Measurements from ENCODE around the gene GFY. TPM values are rescaled to one million over a fixed set of nuclear protein-coding genes. Genes with fewer than 3 reads are reported as not detected.

Gene GFY
- total and polyA plus RNA-seq, 2 donors (not counting 1 experiment from before 2014, with no cell fraction given) = not detected

DNA sequence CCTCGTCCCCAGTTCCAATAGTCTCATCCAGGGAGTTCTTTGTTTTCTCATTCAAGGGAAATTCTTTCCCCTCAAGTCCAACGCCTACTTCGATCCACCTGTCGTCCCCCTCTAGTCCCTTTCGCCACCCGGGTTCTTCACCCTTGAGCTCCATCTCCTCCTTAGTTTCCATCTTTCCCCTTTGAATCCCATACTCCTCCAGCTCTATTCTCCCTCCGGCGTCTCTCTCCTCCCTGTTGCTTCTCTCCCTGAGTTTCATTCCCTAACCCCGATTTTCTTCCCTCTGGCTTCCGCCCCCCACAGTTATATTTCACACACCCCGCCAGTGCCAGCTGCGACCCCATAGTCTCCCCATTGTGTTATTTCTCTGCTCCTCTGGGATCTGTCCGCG is 16.8 kb downstream of the GFY start:
- WGBS (ENCODE audit: insufficient coverage) = 36% methylated on average over 14 of the region's 14 CpGs
- ATAC-seq (ENCODE audit: low read depth) (no peak), DNase-seq (no peak)
- CTCF ChIA-PET = interaction anchor here (1.0 to 5.1 kb wide), 10 partner anchors 12 to 219 kb away, joined by 3 to 70 read pairs (median 6); partner anchors contain the start of genes CD37 and FLT3LG
- peaks cover 0 to 10% of the 10 kb centered on the region in 2 experiments for H3K36me3 ChIP-seq (replicated peaks in 1 of 2; ENCODE audit: control extremely low read depth in 1 of 2, control insufficient read depth in 1 of 2, extremely low read depth in 1 of 2, insufficient read depth in 2 of 2, low read length in 1 of 2)
- no peak overlapping the region for H2AFZ ChIP-seq (ENCODE audit: insufficient read depth, low read depth, low read length, poor library complexity, severe bottlenecking)
- no peak for TF ChIP-seq EZH2 (IDR thresholded peaks at IDR 0.05; ENCODE audit: borderline replicate concordance, insufficient read depth, low read depth, low read length, poor library complexity, severe bottlenecking)
- TF ChIP-seq, protein P1, sequence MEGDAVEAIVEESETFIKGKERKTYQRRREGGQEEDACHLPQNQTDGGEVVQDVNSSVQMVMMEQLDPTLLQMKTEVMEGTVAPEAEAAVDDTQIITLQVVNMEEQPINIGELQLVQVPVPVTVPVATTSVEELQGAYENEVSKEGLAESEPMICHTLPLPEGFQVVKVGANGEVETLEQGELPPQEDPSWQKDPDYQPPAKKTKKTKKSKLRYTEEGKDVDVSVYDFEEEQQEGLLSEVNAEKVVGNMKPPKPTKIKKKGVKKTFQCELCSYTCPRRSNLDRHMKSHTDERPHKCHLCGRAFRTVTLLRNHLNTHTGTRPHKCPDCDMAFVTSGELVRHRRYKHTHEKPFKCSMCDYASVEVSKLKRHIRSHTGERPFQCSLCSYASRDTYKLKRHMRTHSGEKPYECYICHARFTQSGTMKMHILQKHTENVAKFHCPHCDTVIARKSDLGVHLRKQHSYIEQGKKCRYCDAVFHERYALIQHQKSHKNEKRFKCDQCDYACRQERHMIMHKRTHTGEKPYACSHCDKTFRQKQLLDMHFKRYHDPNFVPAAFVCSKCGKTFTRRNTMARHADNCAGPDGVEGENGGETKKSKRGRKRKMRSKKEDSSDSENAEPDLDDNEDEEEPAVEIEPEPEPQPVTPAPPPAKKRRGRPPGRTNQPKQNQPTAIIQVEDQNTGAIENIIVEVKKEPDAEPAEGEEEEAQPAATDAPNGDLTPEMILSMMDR (IDR thresholded peaks at IDR 0.05) = no peak
- intact Hi-C loops (cut with micrococcal nuclease) = loop anchor here (2.0 kb wide), 2 partner anchors 55 to 141 kb away; partner anchors contain the start of gene RPS11
- peaks cover 19 to 31% of the 10 kb centered on the region in 2 donors for H3K4me1 ChIP-seq (ENCODE audit: control insufficient read depth in 2 of 2, insufficient read depth in 2 of 2, low read length in 2 of 2)
- no peaks in the 10 kb centered on the region for H4K20me1 ChIP-seq (ENCODE audit: control insufficient read depth, insufficient read depth, low read length, poor library complexity, severe bottlenecking)
- no peak overlapping the region for H3K27ac ChIP-seq (ENCODE audit: low read length in 2 of 2)
- Mint-ChIP-seq H3K4me1 (peaks cover 35% of the 10 kb centered on the region), H3K9me3 (ENCODE audit: insufficient read depth) (no peaks in the 10 kb centered on the region), H3K27me3 (peaks cover 52% of the 10 kb centered on the region), H3K27ac (peak overlapping the region; percentile 53), H3K4me3 (peak overlapping the region; percentile 93)
- peak overlapping the region; percentile 99 for H3K4me2 ChIP-seq (replicated peaks; ENCODE audit: low read depth, low read length, poor library complexity, severe bottlenecking)
- POLR2A ChIA-PET = interaction anchor here (0.6 to 2.3 kb wide), 6 partner anchors 34 to 831 kb away, joined by 3 to 20 read pairs (median 4); partner anchors contain the start of gene CD37
- peaks cover 0 to 16% (median 0%) of the 10 kb centered on the region in 3 donors for H3K9me3 ChIP-seq (ENCODE audit: control extremely low read depth in 1 of 3, control insufficient read depth in 2 of 3, insufficient read depth in 1 of 3, low read length in 2 of 3)
- peaks cover 2 to 53% (median 43%) of the 10 kb centered on the region in 4 experiments for H3K27me3 ChIP-seq (replicated peaks in 1 of 4; ENCODE audit: control extremely low read depth in 1 of 4, control insufficient read depth in 3 of 4, insufficient read depth in 4 of 4, low read length in 3 of 4)
- no peaks in the 10 kb centered on the region for H3K79me2 ChIP-seq (ENCODE audit: control insufficient read depth, insufficient read depth, low read length)
- peak overlapping the region in 1 of 5 experiments; percentile 29 for H3K4me3 ChIP-seq (ENCODE audit: control extremely low read depth in 1 of 5, extremely low read depth in 1 of 5, insufficient read depth in 1 of 5, low read depth in 2 of 5, low read length in 4 of 5)
- no peak overlapping the region for H3K9ac ChIP-seq (ENCODE audit: low read length)

DNA sequence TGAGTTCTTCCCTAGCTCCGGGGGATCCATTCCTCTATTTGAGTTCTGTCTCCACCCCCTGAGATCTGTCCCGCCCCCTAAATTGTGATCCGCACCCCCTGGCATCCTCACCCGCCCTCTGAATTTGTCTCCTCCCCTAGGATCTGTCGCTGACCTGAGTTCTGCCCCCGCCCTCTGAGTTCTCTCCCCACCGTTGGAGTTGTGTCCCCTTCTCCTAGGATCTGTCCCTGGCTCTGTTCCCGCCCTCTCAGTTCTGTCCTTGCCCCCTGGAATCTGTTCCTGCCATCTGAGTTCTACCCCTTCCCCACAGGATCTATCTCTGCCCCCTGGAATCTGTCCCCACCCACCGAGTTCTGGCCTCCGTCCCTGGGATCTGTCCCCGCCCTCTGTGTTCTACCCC is 17.2 kb downstream of the GFY start:
- WGBS (ENCODE audit: insufficient coverage) = 13% methylated on average over 10 of the region's 11 CpGs
- Mint-ChIP-seq H3K9me3 (ENCODE audit: insufficient read depth) (no peaks in the 10 kb centered on the region), H3K4me3 (peak overlapping the region; percentile 93), H3K27me3 (peaks cover 49% of the 10 kb centered on the region), H3K27ac (peak overlapping the region; percentile 50), H3K4me1 (peaks cover 32% of the 10 kb centered on the region)
- H3K4me2 ChIP-seq (replicated peaks; ENCODE audit: low read depth, low read length, poor library complexity, severe bottlenecking) = peak overlapping the region; percentile 99
- ChIA-PET CTCF (interaction anchor here (1.0 to 5.1 kb wide), 15 partner anchors 9 to 219 kb away, joined by 3 to 70 read pairs (median 4); partner anchors contain the start of genes CD37, FLT3LG and PIH1D1), POLR2A (interaction anchor here (0.6 to 2.3 kb wide), 10 partner anchors 27 to 831 kb away, joined by 3 to 20 read pairs (median 4); partner anchors contain the start of gene CD37)
- H3K4me3 ChIP-seq (ENCODE audit: control extremely low read depth in 1 of 5, extremely low read depth in 1 of 5, insufficient read depth in 1 of 5, low read depth in 2 of 5, low read length in 4 of 5) = peak overlapping the region in 3 of 5 experiments; percentile 71 to 80 (median 77)
- TF ChIP-seq, protein P1 (IDR thresholded peaks at IDR 0.05) = no peak
- no peak for TF ChIP-seq EZH2 (IDR thresholded peaks at IDR 0.05; ENCODE audit: borderline replicate concordance, insufficient read depth, low read depth, low read length, poor library complexity, severe bottlenecking)
- ATAC-seq (ENCODE audit: low read depth) (no peak), DNase-seq (no peak)
- peaks cover 0 to 14% (median 0%) of the 10 kb centered on the region in 3 donors for H3K9me3 ChIP-seq (ENCODE audit: control extremely low read depth in 1 of 3, control insufficient read depth in 2 of 3, insufficient read depth in 1 of 3, low read length in 2 of 3)
- no peak overlapping the region for H3K27ac ChIP-seq (ENCODE audit: low read length in 2 of 2)
- H3K36me3 ChIP-seq (replicated peaks in 1 of 2; ENCODE audit: control extremely low read depth in 1 of 2, control insufficient read depth in 1 of 2, extremely low read depth in 1 of 2, insufficient read depth in 2 of 2, low read length in 1 of 2) = peaks cover 0 to 14% of the 10 kb centered on the region in 2 experiments
- intact Hi-C loops (cut with micrococcal nuclease) = loop anchor here (2.0 kb wide), 2 partner anchors 54 to 142 kb away; partner anchors contain the start of gene RPS11
- H2AFZ ChIP-seq (ENCODE audit: insufficient read depth, low read depth, low read length, poor library complexity, severe bottlenecking) = peak overlapping the region; percentile 97
- H3K9ac ChIP-seq (ENCODE audit: low read length) = peak overlapping the region; percentile 89
- H4K20me1 ChIP-seq (ENCODE audit: control insufficient read depth, insufficient read depth, low read length, poor library complexity, severe bottlenecking) = peaks cover 4% of the 10 kb centered on the region
- H3K4me1 ChIP-seq (ENCODE audit: control insufficient read depth in 2 of 2, insufficient read depth in 2 of 2, low read length in 2 of 2) = peaks cover 18 to 31% of the 10 kb centered on the region in 2 donors
- peaks cover 2 to 50% (median 41%) of the 10 kb centered on the region in 4 experiments for H3K27me3 ChIP-seq (replicated peaks in 1 of 4; ENCODE audit: control extremely low read depth in 1 of 4, control insufficient read depth in 3 of 4, insufficient read depth in 4 of 4, low read length in 3 of 4)
- no peaks in the 10 kb centered on the region for H3K79me2 ChIP-seq (ENCODE audit: control insufficient read depth, insufficient read depth, low read length)

Data from B cell (primary cell).